Kidney tubule cell (primary cell): Measurements from ENCODE around the gene KIAA1958.
"Not testable (repeated sequence)": the region's sequence is repeated elsewhere in the genome, so short reads cannot be mapped to it uniquely, and the experiment has no call there.

Experiments
- DNase-seq: peaks from one replicate; pipeline ENCODE4 v3.0.0-alpha.2; 2018; ENCODE audit warnings: low spot score

The KIAA1958 gene

GRCh38 chr9:112664531-112664930 is 177.9 kb downstream of the KIAA1958 start:
- no peak for DNase-seq

GRCh38 chr9:112665347-112665746 is 178.7 kb downstream of the KIAA1958 start:
- DNase-seq = peak; percentile 21

GRCh38 chr9:112669326-112669725 is 182.7 kb downstream of the KIAA1958 start:
- DNase-seq = no peak

- DNase-seq = no peak
Observed at GRCh38 chr9:112670991-112671625, 184.5 kb downstream of the KIAA1958 start.

GRCh38 chr9:112673221-112673620 is 186.6 kb downstream of the KIAA1958 start:
- not testable (repeated sequence) for DNase-seq

- no peak for DNase-seq
Observed at GRCh38 chr9:112677040-112677439, 190.4 kb downstream of the KIAA1958 start.

- DNase-seq = peak; percentile 63
Observed at GRCh38 chr9:112680731-112681402, 194.2 kb downstream of the KIAA1958 start.

- DNase-seq = no peak
Observed at GRCh38 chr9:112689161-112689740, 202.6 kb downstream of the KIAA1958 start.

- DNase-seq = no peak
Observed at GRCh38 chr9:112694706-112695555, 208.3 kb downstream of the KIAA1958 start.

GRCh38 chr9:112696461-112696860 is 209.8 kb downstream of the KIAA1958 start:
- no peak for DNase-seq

- DNase-seq = no peak
Observed at GRCh38 chr9:112699230-112699629, 212.6 kb downstream of the KIAA1958 start.

- DNase-seq = no peak
Observed at GRCh38 chr9:112700085-112700484, 213.5 kb downstream of the KIAA1958 start.

- DNase-seq = no peak
Observed at GRCh38 chr9:112703304-112703703, 216.7 kb downstream of the KIAA1958 start.

- peak; percentile 58 for DNase-seq
Observed at GRCh38 chr9:112705768-112706427, 219.3 kb downstream of the KIAA1958 start.

GRCh38 chr9:112711050-112711689 is 224.5 kb downstream of the KIAA1958 start:
- peak; percentile 47 for DNase-seq

GRCh38 chr9:112712678-112713077 is 226.1 kb downstream of the KIAA1958 start:
- DNase-seq = no peak

GRCh38 chr9:112717661-112718331 is 231.2 kb downstream of the KIAA1958 start, which contains the start of gene INIP:
Gene INIP, minus strand, starts transcription at chr9:112718117. Its CDS starts 1,632 bp downstream, at chr9:112716485.
- DNase-seq = peak; percentile 98
